ENCODE measurements around the gene ISM2. TPM values are rescaled to one million over a fixed set of nuclear protein-coding genes. Genes with fewer than 3 reads are reported as not detected.

The ISM2 gene
- total RNA-seq, 1 experiment from 2014 or later, result not detected

DNA sequence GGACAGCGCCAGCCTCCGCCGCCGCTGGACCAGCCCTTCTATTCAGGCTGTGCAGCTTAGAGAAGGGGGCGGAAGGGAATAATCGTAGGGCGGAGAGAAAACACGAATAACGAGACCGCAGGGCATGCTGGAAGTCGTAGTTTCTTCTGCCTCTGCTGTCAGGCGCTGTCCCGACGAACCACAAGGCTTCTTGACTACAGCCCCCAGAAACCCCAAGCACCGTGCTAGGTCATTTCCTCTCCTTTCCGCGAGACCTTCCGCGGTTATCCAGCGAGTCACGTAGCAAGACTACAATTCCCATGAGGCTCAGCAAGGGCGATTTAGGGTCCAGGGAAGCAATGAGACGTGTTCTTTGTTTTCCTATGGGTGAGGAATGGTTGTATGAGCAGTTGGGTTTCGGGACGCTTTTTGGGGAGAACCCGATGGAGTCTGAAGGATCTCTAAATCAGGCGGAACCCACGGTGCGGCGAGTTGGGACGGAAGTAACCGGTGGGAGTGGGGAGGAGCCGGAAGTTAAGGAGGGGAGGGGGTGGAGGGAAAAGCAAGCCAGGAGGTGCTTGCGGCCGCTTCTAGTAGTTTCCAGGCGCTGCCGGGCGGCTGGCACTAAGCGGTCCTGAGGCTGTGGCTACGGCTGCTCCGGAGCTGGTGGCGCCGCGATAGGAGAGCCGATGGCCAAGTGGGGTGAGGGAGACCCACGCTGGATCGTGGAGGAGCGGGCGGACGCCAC lies 40.9 kb downstream of the ISM2 start, which contains the start of the genes AHSA1 and VIPAS39:
TSS of gene AHSA1 (plus strand) at position 572 of the 727 bp plus-strand sequence. CDS start at position 669, 97 bp downstream.
TSS of gene VIPAS39 (minus strand) at position 80 of the 727 bp plus-strand sequence. CDS start 3,499 bp downstream, outside the sequence.
- ChIA-PET POLR2A (interaction anchor here (0.9 to 1.1 kb wide), 3 partner anchors 9 to 137 kb away, joined by 3 to 4 read pairs (median 3); partner anchors contain the start of genes GSTZ1 and POMT2), RAD21 (ENCODE audit: low non-redundant PET in 1 of 2, low total read pairs in 2 of 2, uncharacterized antibody in 2 of 2, unreplicated experiment in 2 of 2) (interaction anchor here in 1 of 2 experiments (0.5 kb wide), 1 partner anchor 334 kb away, joined by 3 read pairs; no protein-coding TSS in a partner anchor), CTCF (interaction anchor here (0.6 kb wide), 1 partner anchor 141 kb away, joined by 3 read pairs; no protein-coding TSS in a partner anchor)
- H4K20me1 ChIP-seq (ENCODE audit: insufficient read depth), result peaks cover 12% of the 10 kb centered on the region; the same call in 1 of the 2 replicates
- peak within 1 kb of the TSS; percentile 87 to 89 for H3K4me3 ChIP-seq (replicated peaks in 1 of 2; ENCODE audit: low read depth in 1 of 2, low read length in 2 of 2)
- H3K9me3 ChIP-seq (ENCODE audit: control insufficient read depth in 1 of 2, insufficient read depth in 1 of 2, low read depth in 1 of 2, low read length in 2 of 2), result no peaks in the 10 kb centered on the region
- peak within 1 kb of the TSS; percentile 80 for H3K9ac ChIP-seq (ENCODE audit: low read length)
- intact Hi-C loops (cut with micrococcal nuclease), result loop anchor here (2.0 to 10.0 kb wide), 7 partner anchors 80 to 357 kb away; partner anchors contain the start of genes GSTZ1, POMT2, SAMD15 and TMED8
- BruUV-seq (replicated peaks), result no TSS peak
- ATAC-seq, result peak; percentile 93
- H3K4me1 ChIP-seq (ENCODE audit: control insufficient read depth in 1 of 2, insufficient read depth in 2 of 2, low read length in 2 of 2), result peaks cover 6 to 15% of the 10 kb centered on the region in 2 experiments
- TF ChIP-seq TCF7L2 (IDR thresholded peaks at IDR 0.05; ENCODE audit: borderline replicate concordance, extremely low read depth, insufficient read depth, insufficient read length) (peak; percentile 25), EGR1 (IDR thresholded peaks at IDR 0.05; ENCODE audit: low read depth) (peak; percentile 59; the same call in 1 of the 2 replicates), ELF1 (IDR thresholded peaks at IDR 0.05; ENCODE audit: borderline replicate concordance, low read depth) (peak; percentile 92), POLR2AphosphoS5 (IDR thresholded peaks at IDR 0.05; ENCODE audit: low read depth, low read length) (peak; percentile 95), POLR2A (IDR thresholded peaks at IDR 0.05; ENCODE audit: borderline replicate concordance, extremely low read depth, insufficient read depth, insufficient read length) (peak; percentile 79), EZH2 (IDR thresholded peaks at IDR 0.05) (no peak), CTCF (IDR thresholded peaks at IDR 0.05 in 2 of 3, conservative IDR thresholded peaks at IDR 0.05 in 1 of 3; ENCODE audit: borderline replicate concordance in 1 of 3, insufficient read depth in 1 of 3, low read depth in 2 of 3, low read length in 2 of 3) (0 out of 6 replicates have a peak, but pooled peaks of 1 of the 3 experiments have one; percentile 2), ZFX (IDR thresholded peaks at IDR 0.05) (no peak), SP1 (IDR thresholded peaks at IDR 0.05; ENCODE audit: low read depth) (peak; percentile 87), FOSL1 (IDR thresholded peaks at IDR 0.05; ENCODE audit: low read depth) (no peak), SRF (IDR thresholded peaks at IDR 0.05; ENCODE audit: low read depth) (0 out of 2 replicates have a peak, but pooled peaks have one; percentile 22), ZBTB33 (IDR thresholded peaks at IDR 0.05; ENCODE audit: extremely low read depth, insufficient replicate concordance, low read length) (peak; percentile 96), CBX3 (IDR thresholded peaks at IDR 0.05; ENCODE audit: low read depth) (0 out of 2 replicates have a peak, but pooled peaks have one; percentile 11), YY1 (IDR thresholded peaks at IDR 0.05; ENCODE audit: extremely low read depth, insufficient replicate concordance, low read depth, low read length) (peak; percentile 58), RAD21 (IDR thresholded peaks at IDR 0.05; ENCODE audit: low read depth) (no peak)
- TF ChIP-seq, protein P1, sequence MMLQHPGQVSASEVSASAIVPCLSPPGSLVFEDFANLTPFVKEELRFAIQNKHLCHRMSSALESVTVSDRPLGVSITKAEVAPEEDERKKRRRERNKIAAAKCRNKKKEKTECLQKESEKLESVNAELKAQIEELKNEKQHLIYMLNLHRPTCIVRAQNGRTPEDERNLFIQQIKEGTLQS (IDR thresholded peaks at IDR 0.05), result no peak
- peak; percentile 99 for DNase-seq (ENCODE audit: low read depth, low spot score)
- peak within 1 kb of the TSS; percentile 87 for H2AFZ ChIP-seq (ENCODE audit: low read depth, low read length, poor library complexity, severe bottlenecking)
- H3K9me2 ChIP-seq (ENCODE audit: insufficient read depth), result no peaks in the 10 kb centered on the region
- H3K79me2 ChIP-seq (ENCODE audit: insufficient read depth, low read length), result peaks cover 55% of the 10 kb centered on the region
- peak within 1 kb of the TSS; percentile 81 for H3K27ac ChIP-seq (ENCODE audit: low read depth, low read length)
- no peaks in the 10 kb centered on the region for H3K27me3 ChIP-seq (ENCODE audit: insufficient read depth, low read length)
- H3K4me2 ChIP-seq (ENCODE audit: low read length), result peak within 1 kb of the TSS; percentile 83
- peaks cover 26 to 27% of the 10 kb centered on the region in 2 experiments for H3K36me3 ChIP-seq (ENCODE audit: control insufficient read depth in 1 of 2, insufficient read depth in 2 of 2, low read length in 2 of 2)

Measured in HCT116 (cell line).